HG03159 (cell line): ENCODE measurements around the gene TRERF1.
"Not testable (repeated sequence)": the region's sequence is repeated elsewhere in the genome, so short reads cannot be mapped to it uniquely, and the experiment has no call there.

Experiments
- ATAC-seq: cut with Tn5 transposase; IDR thresholded peaks from one replicate; pipeline ENCODE4 v1.9.1; 2021; ENCODE audit warnings: mild to moderate bottlenecking, moderate library complexity; ENCODE audit not compliant: unreplicated experiment

The TRERF1 gene, protein sequence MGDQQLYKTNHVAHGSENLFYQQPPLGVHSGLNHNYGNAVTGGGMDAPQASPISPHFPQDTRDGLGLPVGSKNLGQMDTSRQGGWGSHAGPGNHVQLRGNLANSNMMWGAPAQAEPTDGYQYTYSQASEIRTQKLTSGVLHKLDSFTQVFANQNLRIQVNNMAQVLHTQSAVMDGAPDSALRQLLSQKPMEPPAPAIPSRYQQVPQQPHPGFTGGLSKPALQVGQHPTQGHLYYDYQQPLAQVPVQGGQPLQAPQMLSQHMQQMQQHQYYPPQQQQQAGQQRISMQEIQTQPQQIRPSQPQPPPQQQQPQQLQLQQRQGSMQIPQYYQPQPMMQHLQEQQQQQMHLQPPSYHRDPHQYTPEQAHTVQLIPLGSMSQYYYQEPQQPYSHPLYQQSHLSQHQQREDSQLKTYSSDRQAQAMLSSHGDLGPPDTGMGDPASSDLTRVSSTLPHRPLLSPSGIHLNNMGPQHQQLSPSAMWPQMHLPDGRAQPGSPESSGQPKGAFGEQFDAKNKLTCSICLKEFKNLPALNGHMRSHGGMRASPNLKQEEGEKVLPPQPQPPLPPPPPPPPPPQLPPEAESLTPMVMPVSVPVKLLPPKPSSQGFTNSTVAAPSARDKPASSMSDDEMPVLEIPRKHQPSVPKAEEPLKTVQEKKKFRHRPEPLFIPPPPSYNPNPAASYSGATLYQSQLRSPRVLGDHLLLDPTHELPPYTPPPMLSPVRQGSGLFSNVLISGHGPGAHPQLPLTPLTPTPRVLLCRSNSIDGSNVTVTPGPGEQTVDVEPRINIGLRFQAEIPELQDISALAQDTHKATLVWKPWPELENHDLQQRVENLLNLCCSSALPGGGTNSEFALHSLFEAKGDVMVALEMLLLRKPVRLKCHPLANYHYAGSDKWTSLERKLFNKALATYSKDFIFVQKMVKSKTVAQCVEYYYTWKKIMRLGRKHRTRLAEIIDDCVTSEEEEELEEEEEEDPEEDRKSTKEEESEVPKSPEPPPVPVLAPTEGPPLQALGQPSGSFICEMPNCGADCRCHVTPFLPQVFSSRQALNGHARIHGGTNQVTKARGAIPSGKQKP (N-terminal part only)

DNA sequence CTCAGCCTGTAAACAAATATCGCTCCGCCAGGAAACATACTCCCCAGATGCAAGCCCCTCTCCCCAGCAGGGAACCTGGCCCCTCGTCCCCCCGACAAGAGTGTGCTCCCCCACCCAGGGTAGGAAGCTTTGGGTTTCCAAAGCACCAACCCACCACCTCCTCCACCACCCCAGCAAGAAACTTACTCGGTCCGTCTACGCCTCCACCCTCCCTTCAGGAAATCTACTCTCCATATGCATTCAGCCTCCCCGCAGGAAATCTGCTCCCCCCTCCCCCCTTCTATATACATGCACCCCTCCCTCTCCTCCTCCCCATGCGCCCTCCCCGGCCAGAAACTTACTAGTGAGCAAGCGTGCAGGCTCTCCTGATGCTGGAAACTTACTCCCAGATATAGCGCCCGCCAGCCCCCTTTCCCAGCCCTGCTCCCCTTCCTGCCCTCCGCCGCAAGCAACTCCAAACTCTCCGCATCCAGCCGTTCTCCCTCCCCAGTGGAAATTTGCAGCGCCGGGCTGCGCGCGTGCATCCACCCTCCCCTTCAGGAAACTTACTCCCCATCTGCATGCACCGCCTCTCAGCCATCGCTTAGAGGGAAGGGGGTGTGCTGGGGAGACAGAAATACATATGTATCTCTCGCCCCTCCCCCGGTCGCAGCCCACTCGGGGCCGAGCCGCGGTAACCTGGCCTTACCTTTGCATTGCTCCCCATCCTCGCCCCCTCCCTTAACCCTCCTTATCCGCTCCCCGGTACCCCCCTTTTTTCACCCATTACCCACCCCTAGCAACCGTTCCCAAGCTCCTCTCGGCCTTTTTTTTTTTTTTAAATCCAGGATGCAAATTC, at the start of gene TRERF1:
Gene TRERF1, minus strand, starts transcription at position 594 of the 838 bp plus-strand sequence. CDS start 182,336 bp downstream, outside the sequence.
- ATAC-seq: no peak

DNA sequence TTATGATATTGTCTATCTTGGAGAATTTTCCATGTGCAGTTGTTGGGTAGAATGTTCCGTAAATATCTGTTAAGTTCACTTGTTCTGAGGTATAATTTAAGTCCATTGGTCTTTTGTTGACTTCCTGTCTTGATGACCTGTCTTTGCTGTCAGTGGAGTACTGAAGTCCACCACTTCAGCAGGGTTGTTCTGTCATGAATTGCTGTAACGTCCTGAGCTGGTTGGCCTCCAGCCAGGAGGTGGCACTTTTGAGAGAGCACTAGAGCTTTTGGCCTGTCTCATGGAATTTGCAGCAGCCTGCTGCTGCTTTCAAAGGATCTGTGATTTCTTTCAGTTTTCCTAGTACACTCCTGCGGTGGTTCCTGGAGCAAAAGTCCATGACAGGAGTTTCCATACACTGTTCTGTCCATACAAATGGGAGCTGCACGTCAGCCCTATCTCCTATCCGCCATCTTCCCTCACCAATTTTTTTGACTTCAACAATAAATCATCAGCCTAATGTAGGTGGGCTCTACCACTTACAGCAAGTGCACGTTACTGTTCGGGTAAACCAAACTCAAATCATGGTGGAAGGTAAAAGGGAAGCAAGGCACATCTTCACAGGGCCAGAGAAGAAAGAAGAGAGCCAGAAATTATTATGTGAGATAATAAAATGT, 46.9 kb upstream of the TRERF1 start:
- ATAC-seq: no peak

DNA sequence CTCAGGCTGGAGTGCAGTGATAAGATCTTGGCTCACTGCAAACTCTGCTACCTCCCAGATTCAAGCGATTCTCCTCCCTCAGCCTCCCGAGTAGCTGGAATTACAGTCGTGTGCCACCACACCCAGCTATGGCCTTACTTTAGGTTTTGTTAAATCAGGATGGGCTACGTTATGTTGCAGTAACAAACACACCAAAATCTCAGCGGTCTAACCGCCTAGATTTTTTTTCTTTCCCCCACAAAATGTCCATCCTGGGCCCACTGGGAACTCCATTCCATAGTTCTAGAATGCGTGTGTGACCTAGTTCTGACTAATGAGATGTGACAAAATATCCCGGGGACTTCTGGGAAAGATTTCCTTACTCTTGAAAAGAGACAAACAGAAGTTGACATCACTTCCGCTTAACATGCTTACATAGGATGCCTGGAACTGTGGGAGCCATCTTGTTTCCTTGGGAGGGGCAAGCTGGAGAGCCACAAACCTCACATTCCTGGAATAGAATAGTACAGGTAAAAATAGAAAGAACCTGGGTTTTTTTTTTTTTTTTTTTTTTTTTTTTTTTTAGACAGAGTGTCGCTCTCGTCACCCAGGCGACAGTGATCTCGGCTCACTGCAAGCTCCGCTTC, 42.3 kb upstream of the TRERF1 start:
- ATAC-seq: no peak

DNA sequence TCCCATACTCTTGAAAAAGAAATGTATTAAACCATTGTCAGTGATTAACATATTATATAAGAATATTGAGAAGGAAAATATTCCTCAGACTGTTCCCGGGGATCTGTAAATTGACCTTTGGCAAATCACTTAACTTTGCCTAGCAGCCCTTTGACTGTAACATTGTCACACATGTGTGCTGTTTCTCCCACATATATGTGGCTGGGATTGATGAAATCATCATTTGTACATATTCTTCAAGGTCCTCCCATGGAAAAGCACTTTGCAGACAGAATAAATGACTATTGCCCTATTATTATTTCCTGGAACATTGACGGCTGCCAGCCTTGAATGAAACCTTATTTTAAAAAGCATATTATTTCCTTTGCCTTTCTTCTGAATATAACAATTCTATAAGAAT, 36.4 kb upstream of the TRERF1 start:
- ATAC-seq: no peak

DNA sequence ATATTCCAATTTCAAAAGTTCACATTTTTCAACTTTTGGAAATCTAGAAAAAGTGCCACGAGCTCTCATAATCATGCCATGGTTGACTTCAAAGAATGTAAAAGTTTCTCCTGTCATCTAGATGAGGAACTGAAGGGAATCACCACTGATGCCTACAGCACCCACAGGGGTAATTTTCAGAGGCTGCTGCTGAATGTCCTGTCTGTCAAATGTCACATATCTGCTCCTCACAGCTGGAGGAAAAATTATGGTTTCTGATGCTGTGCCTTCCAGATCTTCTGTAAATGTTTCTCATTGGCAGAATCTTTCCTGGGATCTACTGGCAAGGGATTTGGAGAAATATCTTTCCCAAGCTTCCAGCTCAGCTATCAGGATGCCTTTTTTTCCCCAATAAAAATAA, 32.5 kb upstream of the TRERF1 start:
- no peak for ATAC-seq

DNA sequence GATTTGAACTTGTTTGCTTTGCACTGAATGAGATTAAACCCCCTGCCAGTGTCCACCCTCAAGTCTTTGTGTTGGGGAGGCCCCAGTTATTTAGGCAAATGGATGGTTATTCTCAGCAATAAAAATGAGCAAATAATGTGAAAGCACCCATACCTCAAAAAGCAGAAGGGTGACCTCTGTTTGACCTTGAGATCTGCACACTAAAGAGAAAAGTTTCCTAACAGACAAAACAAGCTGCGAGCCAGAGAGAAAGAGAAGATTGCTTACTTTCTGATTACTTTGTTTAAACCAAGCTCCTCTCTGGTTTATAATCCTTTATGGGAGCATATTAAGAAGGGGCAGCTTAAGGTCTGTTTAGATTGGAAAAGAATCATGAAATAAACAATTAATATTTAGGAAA, 30.4 kb upstream of the TRERF1 start:
- no peak for ATAC-seq

DNA sequence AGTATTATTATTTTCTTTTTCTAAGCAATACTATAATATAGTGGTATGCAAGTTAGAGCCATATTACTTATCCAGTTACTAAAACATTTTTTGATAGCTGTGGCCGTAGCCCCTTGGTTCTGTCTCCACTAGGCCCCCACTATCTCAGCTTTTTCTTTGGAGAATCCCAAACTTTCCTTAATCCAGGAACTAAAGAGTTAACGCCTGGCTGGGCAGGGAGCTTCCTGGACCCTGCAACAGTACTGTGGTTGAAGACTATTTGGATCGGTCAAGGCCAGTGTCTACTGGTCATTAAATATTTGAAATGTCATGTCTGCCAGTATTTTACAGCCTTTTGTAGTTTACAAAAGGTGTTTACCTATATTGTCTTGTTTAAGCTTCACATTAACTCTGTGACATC, 20.0 kb upstream of the TRERF1 start:
- ATAC-seq: no peak

- ATAC-seq: no peak
These were observed 19.4 kb upstream of the TRERF1 start for GRCh38 chr6:42471142-42471541.

GRCh38 chr6:42468273-42468672, 16.5 kb upstream of the TRERF1 start:
- ATAC-seq: no peak

DNA sequence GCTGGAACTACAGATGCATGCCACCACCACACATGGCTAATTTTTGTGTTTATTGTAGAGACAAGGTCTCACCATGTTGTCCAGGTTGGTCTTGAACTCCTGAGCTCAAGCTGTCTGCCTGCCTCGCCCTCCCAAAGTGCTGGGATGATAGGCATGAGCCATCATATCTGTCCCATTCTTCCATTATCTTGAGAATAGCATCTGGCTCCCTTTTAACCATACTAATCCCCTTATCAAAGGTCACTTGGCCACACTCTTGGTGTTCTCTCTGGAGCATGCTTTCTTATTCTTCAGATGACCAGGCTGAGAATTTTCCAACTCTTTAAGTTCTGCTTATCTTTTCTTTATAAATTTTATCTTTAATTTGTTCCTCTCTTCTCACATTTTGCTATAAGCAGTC, 15.9 kb upstream of the TRERF1 start:
- no peak for ATAC-seq

GRCh38 chr6:42466470-42466869, 14.7 kb upstream of the TRERF1 start:
- ATAC-seq: not testable (repeated sequence)

DNA sequence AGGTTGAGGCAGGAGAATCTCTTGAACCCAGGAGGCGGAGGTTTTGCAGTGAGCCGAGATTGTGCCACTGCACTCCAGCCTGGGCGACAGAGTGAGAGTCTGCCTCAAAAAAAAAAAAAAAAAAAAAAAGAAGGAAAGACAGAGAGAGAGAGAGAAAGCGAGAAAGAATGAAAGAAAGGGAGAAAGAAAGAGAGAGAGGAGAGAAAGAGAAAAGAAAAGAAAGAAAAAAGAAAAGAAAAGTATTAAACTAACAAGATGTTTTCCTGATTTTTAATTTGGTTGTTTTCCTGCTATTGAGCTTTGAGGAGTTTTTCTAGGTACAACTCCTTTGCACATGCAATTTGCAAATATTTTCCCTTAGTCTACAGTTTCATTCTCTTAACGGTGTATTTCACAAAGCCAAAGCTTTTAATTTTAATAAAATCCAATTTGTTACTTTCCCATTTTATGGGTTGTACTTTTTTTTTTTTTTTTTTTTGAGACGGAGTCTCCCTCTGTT, 10.8 kb upstream of the TRERF1 start:
- no peak for ATAC-seq

GRCh38 chr6:42460883-42461282, 9.2 kb upstream of the TRERF1 start:
- no peak for ATAC-seq

DNA sequence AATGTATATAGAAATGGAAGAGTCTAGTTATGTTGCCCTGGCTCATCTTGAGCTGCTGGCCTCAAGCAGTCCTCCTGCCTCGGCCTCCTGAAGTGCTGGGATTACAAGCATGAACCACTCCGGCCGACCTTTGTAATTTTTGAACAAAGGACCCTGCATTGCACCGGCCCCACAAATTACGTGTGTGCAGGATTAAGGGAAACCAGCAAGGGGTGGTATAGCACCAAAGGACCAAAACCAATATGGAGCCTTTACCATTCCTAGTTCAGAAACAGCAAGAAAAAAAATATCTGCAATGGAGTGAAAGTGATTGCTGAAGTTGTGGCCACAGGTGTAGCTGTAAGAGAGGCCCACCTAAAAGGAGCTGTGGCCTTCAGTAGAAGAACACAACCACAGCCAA, 8.2 kb upstream of the TRERF1 start:
- ATAC-seq: no peak

- no peak for ATAC-seq
These were observed 2.7 kb upstream of the TRERF1 start for GRCh38 chr6:42454428-42454791.

- no peak for ATAC-seq
These were observed 2.1 kb upstream of the TRERF1 start for GRCh38 chr6:42453654-42454427.

DNA sequence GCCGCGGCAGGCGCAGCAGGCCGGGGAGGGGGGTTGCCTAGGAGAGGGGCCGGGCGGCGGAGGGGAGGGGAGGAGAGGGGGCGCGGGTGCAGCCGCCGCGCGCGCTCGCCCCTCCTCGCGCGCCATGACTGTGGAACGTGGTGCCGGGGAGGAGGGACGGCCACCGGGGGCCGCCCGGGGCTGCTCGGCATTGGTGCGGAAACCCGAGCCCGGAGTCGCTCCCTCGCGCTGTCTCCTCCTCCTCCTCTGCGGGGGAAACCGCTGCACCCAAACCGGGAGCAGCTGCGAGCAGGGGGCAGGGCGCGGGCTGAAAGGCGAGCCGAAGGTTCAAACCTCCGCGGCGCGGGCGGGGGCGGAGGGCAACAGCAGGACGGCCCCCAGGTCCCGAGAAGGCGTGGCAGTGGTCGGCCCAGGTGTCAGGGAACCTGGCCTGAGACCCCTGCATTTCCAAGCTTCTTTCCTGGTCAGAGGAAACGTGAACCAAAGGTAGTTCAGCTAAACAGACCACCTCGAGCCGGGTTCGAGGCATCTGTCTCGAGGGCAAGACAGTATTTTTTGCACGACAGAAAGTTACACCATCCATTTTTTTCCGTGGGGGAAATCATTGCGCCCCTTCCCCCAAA, 1.4 kb upstream of the TRERF1 start:
- no peak for ATAC-seq
